Large intestine (tissue), 3 donors: ENCODE data around the gene NCOR2. TPM values are rescaled to one million over a fixed set of nuclear protein-coding genes. Genes with fewer than 3 reads are reported as not detected.

Experiments
- DNase-seq, 2 donors: peaks; one replicate each; pipeline versions ENCODE4 v3.0.0 to v3.0.0-alpha.2; 2013
- H3K27ac ChIP-seq: one replicate; pipeline ENCODE4 v1.5.1; 2013; ENCODE audit warnings: low read length
- H3K27me3 ChIP-seq: 2 replicates; pipeline ENCODE4 v1.6.1; 2013; ENCODE audit warnings: low read length; ENCODE audit not compliant: control insufficient read depth, insufficient read depth
- H3K36me3 ChIP-seq: 2 replicates; pipeline ENCODE4 v1.6.1; 2013; ENCODE audit warnings: low read length; ENCODE audit not compliant: control insufficient read depth, insufficient read depth
- H3K4me1 ChIP-seq: one replicate; pipeline ENCODE4 v1.6.1; 2013; ENCODE audit warnings: low read length; ENCODE audit not compliant: control insufficient read depth, insufficient read depth
- H3K4me3 ChIP-seq: one replicate; pipeline ENCODE4 v1.5.1; 2013; ENCODE audit warnings: low read length
- H3K9me3 ChIP-seq: one replicate; pipeline ENCODE4 v1.6.1; 2013; ENCODE audit warnings: mild to moderate bottlenecking, low read depth, low read length, moderate library complexity; ENCODE audit not compliant: control insufficient read depth
- WGBS: methylation state at CpG from one replicate; pipeline ENCODE4 v1.1.5; 2013; ENCODE audit warnings: low lambda C conversion rate; ENCODE audit not compliant: insufficient coverage; 5-methylcytosine and 5-hydroxymethylcytosine counted together
- polyA plus RNA-seq: library from polyadenylated mRNA; unstranded; fragments of 120-200 nt; gene quantifications from one replicate; pipeline ENCODE4 v1.2.1, GENCODE V29; 2013

The NCOR2 gene
- polyA plus RNA-seq, 1 donor, result 86.3 TPM

DNA sequence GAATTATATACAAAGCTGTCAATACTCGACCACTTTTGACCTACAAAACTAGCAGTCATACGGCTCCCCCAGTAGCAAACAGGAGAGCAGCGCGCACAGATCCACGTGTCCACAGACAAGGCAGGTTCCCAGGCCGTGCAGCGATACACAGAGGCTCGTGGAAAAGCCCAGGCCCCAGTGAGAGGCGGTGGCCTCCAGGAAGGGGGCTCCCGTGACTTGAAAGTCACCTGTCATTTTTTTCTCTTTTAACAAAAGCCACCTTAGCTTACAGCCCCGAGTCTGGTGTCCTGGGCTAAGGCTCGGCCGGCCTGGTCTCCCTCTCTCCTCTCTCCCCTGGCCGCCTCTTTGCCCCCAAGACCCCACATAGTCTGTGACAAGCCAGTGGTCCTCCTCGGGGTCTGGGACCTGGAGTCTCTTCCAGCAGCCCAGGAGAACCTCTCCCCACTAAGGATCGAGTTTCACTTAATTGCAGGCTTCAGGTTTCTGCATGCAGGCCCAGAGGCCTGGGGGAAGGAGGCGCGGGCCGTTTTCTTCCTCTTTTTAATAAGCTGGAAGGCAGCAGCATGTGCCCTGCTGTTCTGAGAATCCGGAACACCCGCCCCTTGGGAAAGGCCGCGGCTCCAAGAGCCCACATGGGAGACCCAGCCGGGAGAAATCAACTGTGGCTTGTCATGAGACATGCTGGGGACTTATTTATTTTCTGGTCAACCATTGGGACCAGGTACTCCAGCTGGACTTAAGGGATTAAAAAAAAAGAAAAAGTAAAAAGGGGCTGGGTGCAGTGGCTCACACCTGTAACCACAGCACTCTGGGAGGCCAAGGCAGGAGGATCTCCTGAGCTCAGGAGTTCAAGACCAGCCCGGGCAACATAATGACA is 15.9 kb downstream of the NCOR2 start:
- peaks cover 2% of the 10 kb centered on the region for H3K36me3 ChIP-seq
- H3K4me1 ChIP-seq, result peaks cover 3% of the 10 kb centered on the region
- H3K4me3 ChIP-seq, result no peak overlapping the region
- no peaks in the 10 kb centered on the region for H3K9me3 ChIP-seq
- no peak for DNase-seq
- H3K27me3 ChIP-seq, result no peaks in the 10 kb centered on the region
- no CpG with 5 or more reads among the region's 25 CpGs for WGBS
- H3K27ac ChIP-seq, result no peak overlapping the region

DNA sequence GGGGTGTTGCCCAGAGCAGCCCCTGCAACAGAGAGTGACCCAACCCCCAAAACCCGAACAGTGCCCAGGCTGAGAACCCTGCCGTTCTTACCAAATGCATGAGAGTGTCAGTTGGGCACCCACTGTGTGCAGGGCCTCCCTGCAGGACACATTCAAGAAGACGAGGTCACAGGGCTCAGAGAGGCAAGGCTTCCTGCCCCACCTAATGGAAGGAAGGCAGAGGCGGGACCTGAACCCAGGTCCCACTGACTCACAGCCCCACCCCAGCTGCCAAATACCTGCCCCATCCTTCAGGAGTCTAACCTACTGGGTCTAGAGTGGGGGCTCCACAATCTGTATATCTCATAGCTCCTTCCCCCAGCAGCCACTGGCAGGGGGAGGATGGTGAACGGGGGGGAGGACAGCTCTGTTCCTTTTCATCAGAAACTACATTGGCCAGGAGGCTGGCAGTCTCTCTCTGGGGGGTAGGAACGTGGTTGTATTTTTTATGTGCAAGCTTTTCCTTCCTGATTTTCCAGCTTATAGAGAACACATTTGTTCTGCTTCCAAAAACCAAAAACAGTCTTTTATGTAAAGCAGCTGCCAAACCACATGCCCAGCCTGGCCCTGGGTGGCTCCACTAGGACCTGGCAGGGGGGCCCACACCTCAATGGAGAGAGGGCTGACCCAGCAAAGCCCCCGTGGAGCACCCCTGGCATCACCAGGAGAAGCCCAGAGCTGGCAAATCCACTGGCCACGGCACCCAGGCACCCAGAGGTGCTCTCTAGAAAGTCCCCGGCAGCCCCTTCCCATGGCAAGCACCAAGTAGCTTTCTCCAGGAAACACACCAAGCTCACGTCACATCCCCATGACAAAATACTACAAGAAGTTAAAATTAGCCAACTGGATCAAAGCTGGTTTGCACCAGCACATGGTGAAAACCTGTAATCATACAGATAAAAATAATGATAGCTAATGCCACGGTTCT is 17.0 kb downstream of the NCOR2 start:
- H3K4me1 ChIP-seq, result peaks cover 3% of the 10 kb centered on the region
- no peak overlapping the region for H3K27ac ChIP-seq
- H3K36me3 ChIP-seq, result peaks cover 2% of the 10 kb centered on the region
- no peak overlapping the region for H3K4me3 ChIP-seq
- no peaks in the 10 kb centered on the region for H3K9me3 ChIP-seq
- WGBS, result no CpG with 5 or more reads among the region's 11 CpGs
- DNase-seq, result no peak
- no peaks in the 10 kb centered on the region for H3K27me3 ChIP-seq

DNA sequence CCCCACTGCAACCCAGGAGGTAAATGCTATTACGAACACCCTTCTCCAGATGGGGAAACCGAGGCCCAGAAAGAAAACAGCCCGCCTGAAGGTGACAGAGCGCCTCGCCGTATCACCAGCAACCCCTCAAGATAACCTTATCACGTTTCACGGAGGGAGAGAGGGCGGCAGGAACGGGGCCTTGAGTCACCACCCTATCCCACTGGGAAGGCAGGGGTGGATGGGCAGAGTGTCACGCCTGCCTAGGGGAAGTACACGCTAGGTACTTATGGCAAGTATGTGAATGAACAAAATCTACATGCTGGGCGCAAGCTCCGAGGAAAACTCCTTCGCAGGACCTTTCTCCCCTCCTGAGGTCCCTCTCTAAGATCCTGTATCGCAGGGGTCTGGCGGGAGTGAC is 17.8 kb downstream of the NCOR2 start:
- Histone ChIP-seq H3K4me3 (no peak overlapping the region), H3K36me3 (peaks cover 2% of the 10 kb centered on the region), H3K27ac (no peak overlapping the region), H3K4me1 (peaks cover 5% of the 10 kb centered on the region), H3K9me3 (no peaks in the 10 kb centered on the region), H3K27me3 (no peaks in the 10 kb centered on the region)
- no CpG with 5 or more reads among the region's 17 CpGs for WGBS
- DNase-seq, result no peak

DNA sequence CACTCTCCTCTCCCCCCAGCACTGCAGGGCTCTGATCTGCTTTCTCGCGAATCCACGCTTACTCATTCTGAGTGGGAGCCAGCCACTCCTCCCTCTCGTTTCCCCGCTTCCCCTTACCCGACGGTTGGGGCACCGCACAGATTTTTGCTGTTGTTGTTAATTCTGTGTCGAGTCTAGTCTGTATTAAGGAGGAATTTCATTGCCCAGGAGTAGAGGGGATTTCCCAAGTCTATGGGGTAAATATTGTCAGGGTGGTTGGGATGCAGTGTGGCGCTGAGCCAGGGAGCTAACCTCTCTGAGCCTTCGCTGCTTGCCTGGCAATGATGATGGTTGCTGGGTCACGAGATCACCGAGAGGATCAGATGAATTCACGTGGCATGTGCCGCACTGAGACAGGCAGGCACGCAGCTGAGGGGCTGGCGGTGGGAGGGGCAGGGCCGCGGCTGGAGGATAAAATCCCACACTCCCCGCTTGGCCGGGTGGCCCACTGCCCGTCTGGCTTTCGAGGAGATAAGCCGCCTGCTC is 18.5 kb downstream of the NCOR2 start:
- peaks cover 2% of the 10 kb centered on the region for H3K36me3 ChIP-seq
- no peak for DNase-seq
- no peaks in the 10 kb centered on the region for H3K27me3 ChIP-seq
- H3K9me3 ChIP-seq, result no peaks in the 10 kb centered on the region
- H3K27ac ChIP-seq, result no peak overlapping the region
- H3K4me1 ChIP-seq, result peaks cover 12% of the 10 kb centered on the region
- H3K4me3 ChIP-seq, result no peak overlapping the region
- WGBS, result 71% methylated on average over 1 of the region's 24 CpGs

DNA sequence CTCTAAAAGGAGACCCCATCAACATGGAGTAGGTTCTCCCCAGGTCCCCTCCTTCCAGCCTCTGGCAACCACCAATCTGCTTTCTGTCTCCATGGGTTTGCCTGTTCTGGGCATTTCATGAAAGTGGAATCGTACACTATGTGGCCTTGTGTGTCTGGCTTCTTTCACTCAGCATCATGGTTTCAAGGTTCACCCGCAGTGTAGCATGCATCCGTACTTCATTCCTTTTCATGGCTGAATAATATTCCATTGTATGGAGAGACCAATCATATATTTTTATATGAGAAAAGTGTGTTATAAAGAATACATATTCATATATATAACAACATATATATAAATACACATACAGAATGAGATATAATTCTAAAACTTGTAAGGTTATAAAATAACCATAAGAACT is 19.8 kb downstream of the NCOR2 start:
- Histone ChIP-seq H3K27ac (no peak overlapping the region), H3K36me3 (peaks cover 2% of the 10 kb centered on the region), H3K27me3 (no peaks in the 10 kb centered on the region), H3K9me3 (no peaks in the 10 kb centered on the region), H3K4me1 (peaks cover 25% of the 10 kb centered on the region), H3K4me3 (no peak overlapping the region)
- no CpG with 5 or more reads among the region's 3 CpGs for WGBS
- DNase-seq, result no peak

DNA sequence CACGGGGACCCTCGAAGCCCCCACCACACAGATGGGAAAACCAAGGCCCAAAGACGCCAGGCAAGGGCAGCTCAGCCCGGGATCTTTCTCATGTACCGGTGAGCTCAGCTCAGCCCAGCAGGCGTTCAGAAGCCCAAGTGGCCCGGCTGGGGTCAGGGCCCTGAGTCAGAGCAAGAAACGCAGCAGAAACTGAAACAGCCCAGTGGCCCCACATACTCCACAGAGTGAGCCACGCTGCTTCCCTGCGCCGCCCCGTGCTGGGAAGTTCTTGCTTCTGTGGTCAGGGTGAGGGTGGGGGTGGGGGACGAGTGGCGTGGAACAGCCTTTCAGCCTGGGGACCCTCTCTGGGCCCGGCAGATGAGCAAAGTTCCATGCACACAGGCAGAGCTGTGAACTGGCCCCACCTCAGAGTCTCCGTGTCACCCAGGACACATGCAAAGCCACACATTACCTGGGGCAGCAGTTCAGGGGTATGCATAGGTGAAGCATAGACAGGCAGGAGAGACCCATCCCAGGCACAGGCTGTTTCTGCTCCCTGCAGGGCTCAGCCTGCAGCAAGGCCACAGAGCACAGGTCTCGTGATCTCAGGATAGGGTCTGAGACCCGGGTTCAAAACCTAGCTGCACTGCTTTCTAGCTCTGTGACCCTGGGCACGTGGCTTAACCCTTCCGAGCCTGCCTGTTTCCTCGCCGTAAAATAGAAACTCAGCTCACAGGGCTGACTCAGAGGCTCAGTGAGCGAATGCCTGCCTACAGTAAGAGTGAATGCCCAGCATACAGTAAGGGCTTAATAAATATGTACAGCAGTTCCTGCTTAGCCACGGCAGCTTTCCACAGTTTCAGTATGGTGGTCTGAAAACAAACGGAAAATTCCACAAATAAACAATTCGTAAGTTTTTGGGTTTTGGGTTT is 21.6 kb downstream of the NCOR2 start:
- H3K36me3 ChIP-seq, result peaks cover 2% of the 10 kb centered on the region
- H3K9me3 ChIP-seq, result no peaks in the 10 kb centered on the region
- no peaks in the 10 kb centered on the region for H3K27me3 ChIP-seq
- no peak overlapping the region for H3K27ac ChIP-seq
- no peak for DNase-seq
- H3K4me3 ChIP-seq, result no peak overlapping the region
- no CpG with 5 or more reads among the region's 26 CpGs for WGBS
- H3K4me1 ChIP-seq, result peaks cover 30% of the 10 kb centered on the region

DNA sequence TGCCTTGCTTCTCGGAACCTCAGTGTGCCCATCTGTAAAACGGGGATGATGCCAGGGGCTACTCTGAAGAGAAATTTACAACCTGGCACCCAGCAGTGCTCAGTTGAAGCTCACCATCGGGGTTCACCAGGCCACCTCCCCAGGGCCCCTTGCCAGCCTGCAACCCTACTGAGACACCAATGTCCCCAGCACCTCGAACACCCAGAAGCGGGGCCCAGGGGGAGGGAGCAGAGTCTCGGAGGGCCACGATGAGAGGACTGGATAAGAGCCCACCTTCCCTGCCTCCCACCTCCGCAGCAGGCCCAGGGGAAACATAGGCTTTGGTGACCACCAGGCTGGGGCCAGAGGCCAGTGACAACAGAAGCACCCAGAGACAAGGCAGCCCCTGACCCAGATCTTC is 22.4 kb downstream of the NCOR2 start:
- H3K4me1 ChIP-seq, result peaks cover 30% of the 10 kb centered on the region
- no peak for DNase-seq
- H3K36me3 ChIP-seq, result peaks cover 2% of the 10 kb centered on the region
- no peaks in the 10 kb centered on the region for H3K27me3 ChIP-seq
- no peak overlapping the region for H3K27ac ChIP-seq
- no peaks in the 10 kb centered on the region for H3K9me3 ChIP-seq
- no peak overlapping the region for H3K4me3 ChIP-seq
- no CpG with 5 or more reads among the region's 8 CpGs for WGBS

DNA sequence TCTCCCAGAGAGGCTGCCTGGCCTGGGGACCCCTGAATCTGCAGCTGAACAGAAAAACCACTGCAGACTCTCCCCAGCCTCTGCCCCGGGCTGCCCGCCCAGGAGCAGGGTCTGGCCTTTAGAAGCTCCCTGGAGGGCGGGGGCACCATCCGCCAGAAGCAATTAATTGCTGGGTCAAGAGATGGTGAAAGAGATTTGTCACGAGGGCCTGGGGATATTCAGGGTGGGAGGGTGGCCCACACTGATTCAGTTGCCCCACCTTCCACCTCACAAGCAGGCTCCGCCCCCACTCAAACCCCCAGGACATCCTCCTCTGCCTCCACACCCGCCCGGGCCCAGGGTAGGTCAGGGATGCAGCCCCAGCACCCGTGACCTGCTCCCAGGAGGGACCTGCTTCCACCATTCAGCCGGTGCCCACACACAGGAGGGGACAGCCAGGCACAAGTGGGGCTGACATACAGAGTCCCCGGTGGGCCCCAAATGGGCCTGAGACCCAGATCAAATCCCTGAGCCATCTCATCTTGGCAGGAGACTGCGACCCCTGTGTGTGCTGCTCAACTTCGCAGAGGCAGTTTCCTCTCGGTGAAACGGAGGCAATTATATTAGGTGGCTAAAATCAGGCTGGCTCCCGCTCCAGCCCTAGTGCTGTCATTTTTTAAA is 23.0 kb downstream of the NCOR2 start:
- H3K27ac ChIP-seq, result no peak overlapping the region
- peaks cover 2% of the 10 kb centered on the region for H3K36me3 ChIP-seq
- DNase-seq, result no peak
- peaks cover 33% of the 10 kb centered on the region for H3K4me1 ChIP-seq
- no peak overlapping the region for H3K4me3 ChIP-seq
- peaks cover under 1% of the 10 kb centered on the region for H3K9me3 ChIP-seq
- H3K27me3 ChIP-seq, result no peaks in the 10 kb centered on the region
- WGBS, result no CpG with 5 or more reads among the region's 16 CpGs

DNA sequence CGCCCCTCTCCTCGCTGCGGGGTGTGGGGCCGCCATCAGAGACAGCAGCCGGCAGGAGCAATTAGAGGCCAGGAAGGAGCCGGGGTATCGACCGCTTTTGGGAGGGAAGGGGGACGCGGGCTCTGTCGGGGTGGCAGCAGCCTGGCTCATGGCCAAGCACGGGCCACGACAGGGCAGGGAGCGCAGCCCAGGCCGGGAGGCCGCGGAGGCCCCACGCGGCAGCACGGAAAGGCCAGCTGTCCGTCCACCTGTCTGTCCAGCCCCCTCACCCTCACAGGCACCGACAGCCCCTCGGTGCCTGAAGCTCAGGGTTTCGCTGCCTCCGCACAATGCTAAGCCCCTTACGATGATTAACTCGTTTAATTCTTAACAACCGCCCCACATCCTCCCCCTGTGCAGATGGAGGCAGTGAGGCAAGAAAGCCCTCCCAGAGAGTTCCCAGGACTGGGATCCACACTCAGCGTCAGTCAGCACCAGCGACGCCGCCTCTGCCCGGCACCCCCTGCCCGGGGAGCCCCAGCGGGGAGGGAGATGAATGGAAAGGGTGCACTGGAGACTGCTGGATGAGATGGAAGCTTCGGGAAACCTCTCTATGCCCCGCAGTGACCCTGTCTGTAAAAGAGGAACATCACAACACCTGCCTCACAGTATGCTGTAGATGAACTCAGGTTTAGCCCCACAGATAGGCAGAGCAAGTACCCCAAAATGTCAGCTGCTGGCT is 23.7 kb downstream of the NCOR2 start:
- peaks cover 38% of the 10 kb centered on the region for H3K4me1 ChIP-seq
- peaks cover 2% of the 10 kb centered on the region for H3K36me3 ChIP-seq
- WGBS, result no CpG with 5 or more reads among the region's 37 CpGs
- peaks cover 7% of the 10 kb centered on the region for H3K9me3 ChIP-seq
- H3K27ac ChIP-seq, result no peak overlapping the region
- no peaks in the 10 kb centered on the region for H3K27me3 ChIP-seq
- peak in 1 of 2 donors; percentile 53 for DNase-seq
- no peak overlapping the region for H3K4me3 ChIP-seq
